GM23338 (cell line): Measurements from ENCODE around the gene CDKN1C. TPM values are rescaled to one million over a fixed set of nuclear protein-coding genes. Genes with fewer than 3 reads are reported as not detected.

Source experiments
- ATAC-seq: fragments of 200-7000 bp; cut with Tn5 transposase; 3 replicates; pipeline ENCODE4 v1.9.1; 2020
- DNase-seq: peaks from one replicate; pipeline ENCODE4 v3.0.0-alpha.2; 2015; ENCODE audit warnings: low spot score
- H2AFZ ChIP-seq: fragments of 200-600 bp; sonication (generic); 2 replicates; pipeline ENCODE4 v1.8.0; 2016; ENCODE audit warnings: antibody characterized with exemption, mild to moderate bottlenecking, moderate library complexity
- H3F3A ChIP-seq: fragments of 200-600 bp; sonication (generic); replicated peaks from 2 replicates; pipeline ENCODE4 v1.8.0; 2017; ENCODE audit warnings: antibody characterized with exemption, mixed run types, low read depth
- H3K27ac ChIP-seq: fragments of 200-600 bp; sonication (generic); 2 replicates; pipeline ENCODE4 v1.6.1; 2016; ENCODE audit warnings: low read depth
- H3K27me3 ChIP-seq: fragments of 200-600 bp; sonication (generic); 2 replicates; pipeline ENCODE4 v1.8.0; 2016; ENCODE audit warnings: mild to moderate bottlenecking, mixed run types, moderate library complexity; ENCODE audit not compliant: insufficient read depth
- H3K36me3 ChIP-seq: fragments of 200-600 bp; sonication (generic); 2 replicates; pipeline ENCODE4 v1.8.0; 2016; ENCODE audit warnings: mild to moderate bottlenecking; ENCODE audit not compliant: insufficient read depth
- H3K4me1 ChIP-seq: fragments of 200-600 bp; sonication (generic); 2 replicates; pipeline ENCODE4 v1.8.0; 2016; ENCODE audit warnings: mild to moderate bottlenecking, moderate library complexity; ENCODE audit not compliant: insufficient read depth
- H3K4me2 ChIP-seq: fragments of 200-600 bp; sonication (generic); 2 replicates; pipeline ENCODE4 v1.7.1; 2017; ENCODE audit warnings: mixed run types
- H3K4me3 ChIP-seq: fragments of 200-600 bp; sonication (generic); 2 replicates; pipeline ENCODE4 v1.6.1; 2016; ENCODE audit warnings: mixed run types
- H3K79me2 ChIP-seq: fragments of 200-600 bp; sonication (generic); replicated peaks from 2 replicates; pipeline ENCODE4 v1.8.0; 2017; ENCODE audit warnings: mild to moderate bottlenecking; ENCODE audit not compliant: insufficient read depth
- H3K9me2 ChIP-seq: fragments of 200-600 bp; sonication (generic); 2 replicates; pipeline ENCODE4 v1.8.0; 2017; ENCODE audit not compliant: insufficient read depth
- H4K20me1 ChIP-seq: fragments of 200-600 bp; sonication (generic); replicated peaks from 2 replicates; pipeline ENCODE4 v1.8.0; 2017; ENCODE audit warnings: mild to moderate bottlenecking; ENCODE audit not compliant: insufficient read depth
- H3K27ac Mint-ChIP-seq: 2 replicates; pipeline ENCODE4 v1.8.0; 2020; ENCODE audit warnings: inconsistent platforms, mild to moderate bottlenecking, moderate library complexity, mixed read lengths
- H3K27me3 Mint-ChIP-seq: 3 replicates; pipeline ENCODE4 v1.8.0; 2022; ENCODE audit warnings: low read depth, mild to moderate bottlenecking, moderate library complexity, mixed read lengths, inconsistent platforms; ENCODE audit not compliant: insufficient read depth, poor library complexity
- H3K36me3 Mint-ChIP-seq: 3 replicates; pipeline ENCODE4 v1.8.0; 2021; ENCODE audit warnings: low read depth, mild to moderate bottlenecking, inconsistent platforms, moderate library complexity, mixed read lengths
- H3K4me1 Mint-ChIP-seq: 3 replicates; pipeline ENCODE4 v1.8.0; 2020; ENCODE audit warnings: mild to moderate bottlenecking, inconsistent platforms, mixed read lengths
- H3K4me3 Mint-ChIP-seq: 3 replicates; pipeline ENCODE4 v1.8.0; 2021; ENCODE audit warnings: moderate library complexity, mild to moderate bottlenecking, inconsistent platforms, mixed read lengths
- H3K9me3 Mint-ChIP-seq: 3 replicates; pipeline ENCODE4 v1.8.0; 2020; ENCODE audit warnings: moderate library complexity, mild to moderate bottlenecking, inconsistent platforms, mixed read lengths
- EZH2 ChIP-seq: fragments of 200-600 bp; sonication (generic); IDR thresholded peaks from one replicate; pipeline ENCODE4 v1.8.0; 2017; ENCODE audit warnings: antibody characterized with exemption, mild to moderate bottlenecking, low read depth; ENCODE audit not compliant: unreplicated experiment
- EZH2phosphoT487 ChIP-seq: fragments of 200-600 bp; sonication (generic); IDR thresholded peaks from one replicate; pipeline ENCODE4 v1.8.1; 2018; ENCODE audit warnings: antibody characterized with exemption; ENCODE audit not compliant: unreplicated experiment
- JUNB ChIP-seq: IDR thresholded peaks from one replicate; pipeline ENCODE4 v1.6.1; 2016; ENCODE audit warnings: antibody characterized with exemption; ENCODE audit not compliant: unreplicated experiment
- NANOG ChIP-seq: IDR thresholded peaks from 2 replicates; pipeline ENCODE4 v1.6.1; 2016; ENCODE audit warnings: antibody characterized with exemption, borderline replicate concordance
- REST ChIP-seq: IDR thresholded peaks from one replicate; pipeline ENCODE4 v1.6.1; 2018; ENCODE audit warnings: antibody characterized with exemption; ENCODE audit not compliant: unreplicated experiment
- STAT1 ChIP-seq: IDR thresholded peaks from one replicate; pipeline ENCODE4 v1.6.1; 2016; ENCODE audit warnings: antibody characterized with exemption; ENCODE audit not compliant: unreplicated experiment
- ZNF114 ChIP-seq: fragments of 250-450 bp; sonication (Bioruptor Pico); IDR thresholded peaks from 2 replicates; pipeline ENCODE4 v1.5.0; 2020; ENCODE audit warnings: mild to moderate bottlenecking, moderate library complexity
- polyA plus RNA-seq: library from polyadenylated mRNA; unstranded; fragments of >200 nt; fragmentation: Nextera tagmentation; extraction: Ambion mirVana; gene quantifications from 2 replicates; pipeline ENCODE4 v1.2.1, GENCODE V29; 2016
- total RNA-seq: library from RNA; depleted of rRNA; stranded (reverse); fragments of >200 nt; shearing (Covaris generic); gene quantifications from 2 replicates; pipeline ENCODE4 v1.2.3, GENCODE V29; 2014
- TF ChIP-seq, protein P1 (sequence below), 2 experiments: fragments of 200-600 bp in 1 of 2; sonication (generic) in 1 of 2; conservative IDR thresholded peaks; 2 replicates each; pipeline versions ENCODE4 v1.5.1 to v1.6.1; 2016 to 2017; ENCODE audit warnings: antibody characterized with exemption in 2 of 2, low read depth in 2 of 2, mild to moderate bottlenecking in 2 of 2, moderate library complexity in 1 of 2
- TF ChIP-seq, protein P2 (sequence below): IDR thresholded peaks from 2 replicates; pipeline ENCODE4 v1.6.1; 2016; ENCODE audit warnings: antibody characterized with exemption

CDKN1C gene
- total and polyA plus RNA-seq, 2 experiments from 2014 or later, result 19.3 to 23.5 TPM

DNA sequence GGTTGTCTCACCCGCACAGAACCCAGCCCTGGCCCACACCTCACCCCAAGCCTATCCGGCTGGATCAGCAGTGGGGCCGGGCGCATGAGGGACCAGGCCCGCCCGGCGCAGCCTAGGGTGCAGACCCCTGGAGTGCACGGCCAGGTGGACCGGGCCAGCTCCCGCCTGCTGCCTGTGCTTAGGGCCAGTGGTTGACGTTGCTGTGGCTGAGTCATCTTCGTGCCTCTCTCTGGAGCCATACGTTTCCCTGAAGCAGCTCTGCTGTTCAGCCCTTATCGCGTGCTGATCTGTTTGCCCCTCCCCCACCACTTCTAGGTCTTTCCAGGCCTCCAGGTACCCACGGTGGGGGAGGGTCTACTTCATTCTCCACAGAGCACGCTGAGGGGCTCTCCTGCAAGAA lies 39.5 kb downstream of the CDKN1C start (continued):
- no peak for TF ChIP-seq REST
- no peak for TF ChIP-seq STAT1
- TF ChIP-seq ZNF114 (CRISPR knock-in tag), result no peak
- no peak for TF ChIP-seq EZH2phosphoT487

GRCh38 chr11:2844996-2845395 lies 40.6 kb downstream of the CDKN1C start:
- Histone ChIP-seq H3K27ac (no peak overlapping the region), H3K79me2 (no peaks in the 10 kb centered on the region), H2AFZ (no peak overlapping the region), H3K27me3 (no peaks in the 10 kb centered on the region), H3K9me2 (no peaks in the 10 kb centered on the region), H3K36me3 (no peaks in the 10 kb centered on the region), H3K4me1 (no peaks in the 10 kb centered on the region), H3F3A (no peaks in the 10 kb centered on the region), H3K4me3 (no peak overlapping the region), H3K4me2 (no peak overlapping the region), H4K20me1 (no peaks in the 10 kb centered on the region)
- Mint-ChIP-seq H3K9me3 (no peaks in the 10 kb centered on the region), H3K27ac (no peak overlapping the region), H3K36me3 (no peaks in the 10 kb centered on the region), H3K27me3 (peaks cover 15% of the 10 kb centered on the region), H3K4me3 (no peak overlapping the region), H3K4me1 (peaks cover 5% of the 10 kb centered on the region; the same call in 1 of the 3 replicates)
- ATAC-seq (no peak), DNase-seq (no peak)
- TF ChIP-seq, protein P1, sequence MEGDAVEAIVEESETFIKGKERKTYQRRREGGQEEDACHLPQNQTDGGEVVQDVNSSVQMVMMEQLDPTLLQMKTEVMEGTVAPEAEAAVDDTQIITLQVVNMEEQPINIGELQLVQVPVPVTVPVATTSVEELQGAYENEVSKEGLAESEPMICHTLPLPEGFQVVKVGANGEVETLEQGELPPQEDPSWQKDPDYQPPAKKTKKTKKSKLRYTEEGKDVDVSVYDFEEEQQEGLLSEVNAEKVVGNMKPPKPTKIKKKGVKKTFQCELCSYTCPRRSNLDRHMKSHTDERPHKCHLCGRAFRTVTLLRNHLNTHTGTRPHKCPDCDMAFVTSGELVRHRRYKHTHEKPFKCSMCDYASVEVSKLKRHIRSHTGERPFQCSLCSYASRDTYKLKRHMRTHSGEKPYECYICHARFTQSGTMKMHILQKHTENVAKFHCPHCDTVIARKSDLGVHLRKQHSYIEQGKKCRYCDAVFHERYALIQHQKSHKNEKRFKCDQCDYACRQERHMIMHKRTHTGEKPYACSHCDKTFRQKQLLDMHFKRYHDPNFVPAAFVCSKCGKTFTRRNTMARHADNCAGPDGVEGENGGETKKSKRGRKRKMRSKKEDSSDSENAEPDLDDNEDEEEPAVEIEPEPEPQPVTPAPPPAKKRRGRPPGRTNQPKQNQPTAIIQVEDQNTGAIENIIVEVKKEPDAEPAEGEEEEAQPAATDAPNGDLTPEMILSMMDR (conservative IDR thresholded peaks at IDR 0.05; ENCODE audit: low read depth in 2 of 2), result no peak

DNA sequence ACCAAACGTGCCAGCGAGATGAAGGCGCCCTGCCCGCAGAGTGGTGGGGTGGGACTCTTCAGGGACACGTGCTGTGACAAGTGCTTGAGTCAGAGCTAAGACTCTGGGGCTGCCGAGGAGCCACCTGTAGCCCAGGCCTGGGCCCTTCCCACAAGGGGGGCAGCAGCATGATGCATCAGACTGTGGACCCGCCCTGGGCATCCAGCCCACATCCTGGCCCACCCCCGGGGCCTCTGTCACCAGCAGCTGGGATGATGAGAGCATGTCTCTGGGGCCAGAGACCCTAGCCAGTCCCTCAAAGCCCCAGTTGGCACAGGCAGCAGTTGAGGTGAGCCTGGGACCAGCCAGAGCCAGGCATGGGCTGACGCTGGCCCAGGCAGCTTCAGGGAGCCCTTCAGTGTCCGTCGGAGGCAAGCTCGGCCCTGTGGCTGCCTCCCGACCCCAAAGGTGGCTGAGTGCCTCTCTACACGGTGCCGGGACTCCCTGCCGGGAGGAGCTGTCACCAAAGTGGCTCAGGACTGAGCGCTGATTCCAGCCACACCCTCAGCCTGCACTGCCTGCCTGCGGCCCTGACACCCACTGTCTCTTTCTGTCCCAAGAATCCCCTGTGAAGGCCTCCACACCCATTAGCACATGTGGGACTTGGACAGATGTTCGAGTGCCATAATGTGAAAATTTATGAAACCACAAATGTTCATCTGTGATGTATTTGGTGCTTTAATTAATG lies 41.3 kb downstream of the CDKN1C start:
- Mint-ChIP-seq H3K27me3 (peaks cover 17% of the 10 kb centered on the region), H3K4me1 (peaks cover 12% of the 10 kb centered on the region), H3K4me3 (no peak overlapping the region), H3K9me3 (no peaks in the 10 kb centered on the region; the same call in 2 of the 3 replicates), H3K27ac (no peak overlapping the region), H3K36me3 (no peaks in the 10 kb centered on the region)
- Histone ChIP-seq H3K36me3 (no peaks in the 10 kb centered on the region), H3K4me3 (no peak overlapping the region), H4K20me1 (no peaks in the 10 kb centered on the region), H3K79me2 (no peaks in the 10 kb centered on the region), H3K4me1 (no peaks in the 10 kb centered on the region), H3K9me2 (no peaks in the 10 kb centered on the region), H2AFZ (no peak overlapping the region), H3K4me2 (no peak overlapping the region), H3K27me3 (no peaks in the 10 kb centered on the region), H3F3A (no peaks in the 10 kb centered on the region), H3K27ac (no peak overlapping the region)
- ATAC-seq (no peak), DNase-seq (no peak)
- TF ChIP-seq, protein P2, sequence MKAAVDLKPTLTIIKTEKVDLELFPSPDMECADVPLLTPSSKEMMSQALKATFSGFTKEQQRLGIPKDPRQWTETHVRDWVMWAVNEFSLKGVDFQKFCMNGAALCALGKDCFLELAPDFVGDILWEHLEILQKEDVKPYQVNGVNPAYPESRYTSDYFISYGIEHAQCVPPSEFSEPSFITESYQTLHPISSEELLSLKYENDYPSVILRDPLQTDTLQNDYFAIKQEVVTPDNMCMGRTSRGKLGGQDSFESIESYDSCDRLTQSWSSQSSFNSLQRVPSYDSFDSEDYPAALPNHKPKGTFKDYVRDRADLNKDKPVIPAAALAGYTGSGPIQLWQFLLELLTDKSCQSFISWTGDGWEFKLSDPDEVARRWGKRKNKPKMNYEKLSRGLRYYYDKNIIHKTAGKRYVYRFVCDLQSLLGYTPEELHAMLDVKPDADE, result no peak
- TF ChIP-seq JUNB, result no peak
- no peak for TF ChIP-seq EZH2
- no peak for TF ChIP-seq NANOG
